Activated CD8-positive, alpha-beta memory T cell treated with anti-CD3 and anti-CD28 coated beads, Interleukin-2, amount 50 U/mL, for 4 hours (primary cell): Measurements from ENCODE around the gene SIM1.

Source experiments
- DNase-seq: peaks from one replicate; pipeline ENCODE4 v3.0.0-alpha.2; 2020

The SIM1 gene

DNA sequence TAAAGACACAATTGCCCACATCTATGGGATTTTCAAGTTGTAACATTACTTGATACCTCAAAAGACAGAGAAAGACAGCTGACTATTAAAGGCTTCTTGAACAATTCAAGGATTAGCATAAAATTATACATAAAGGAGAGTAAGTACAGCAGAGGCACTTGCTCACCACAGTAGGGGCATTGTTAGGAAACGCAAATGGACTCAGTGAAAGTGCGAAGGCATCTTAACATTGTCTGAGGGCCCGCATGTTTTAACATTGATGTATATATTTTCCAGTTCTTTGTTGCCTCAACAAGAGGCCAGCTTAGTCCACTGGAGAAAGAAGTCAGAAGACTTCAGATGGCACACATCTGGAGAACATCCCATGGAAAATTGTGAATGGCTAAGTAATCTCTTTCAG is 115.4 kb downstream of the SIM1 start:
- no peak for DNase-seq

DNA sequence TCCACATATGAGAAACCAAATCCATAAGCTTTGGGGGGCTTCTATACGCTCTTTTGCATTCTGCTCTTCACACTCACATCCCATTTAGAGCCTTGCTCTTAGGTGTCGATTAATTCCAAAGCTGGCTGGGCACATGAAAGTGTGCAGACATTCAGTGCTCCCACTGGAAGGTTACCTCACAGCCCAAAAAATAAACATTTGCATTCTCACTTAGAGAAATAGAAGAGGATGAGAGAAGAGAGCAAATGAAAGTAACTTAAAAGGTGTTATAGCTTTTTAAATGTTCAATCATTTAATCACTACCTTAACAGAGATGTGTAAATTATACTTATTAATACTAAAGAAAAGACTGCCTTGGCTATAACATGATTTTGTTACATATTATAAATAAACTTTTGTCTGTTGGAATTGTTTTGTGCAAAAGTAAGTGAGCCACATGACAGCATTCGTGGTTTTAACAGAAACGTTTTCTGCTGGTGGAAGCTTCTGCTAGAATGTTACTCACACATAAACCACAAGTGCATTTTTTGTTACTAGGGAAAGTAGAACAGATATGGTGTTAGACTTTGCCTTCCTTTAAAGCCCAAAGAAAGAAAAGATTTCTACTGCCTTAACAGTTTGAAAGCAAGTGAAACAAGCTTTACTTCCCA is 116.7 kb downstream of the SIM1 start:
- DNase-seq: no peak

DNA sequence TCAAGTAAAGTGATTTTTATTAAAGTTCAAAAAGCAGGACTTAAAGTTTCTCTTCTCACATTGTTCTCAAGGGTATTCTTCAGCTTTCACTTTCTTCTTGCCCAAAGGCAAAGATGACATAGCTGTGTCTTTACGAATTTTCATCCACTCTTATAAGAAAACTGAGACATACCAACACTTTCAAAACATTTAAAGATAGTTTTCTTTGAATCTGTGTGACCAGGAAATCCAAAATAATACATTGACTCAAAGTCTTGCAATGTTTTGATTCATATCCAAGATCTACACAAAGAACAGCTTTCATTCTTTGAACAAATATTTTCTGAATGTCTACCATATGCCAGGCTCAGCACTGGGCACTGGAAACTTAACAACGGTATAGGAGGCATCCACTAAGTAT is 117.9 kb downstream of the SIM1 start:
- DNase-seq: no peak

DNA sequence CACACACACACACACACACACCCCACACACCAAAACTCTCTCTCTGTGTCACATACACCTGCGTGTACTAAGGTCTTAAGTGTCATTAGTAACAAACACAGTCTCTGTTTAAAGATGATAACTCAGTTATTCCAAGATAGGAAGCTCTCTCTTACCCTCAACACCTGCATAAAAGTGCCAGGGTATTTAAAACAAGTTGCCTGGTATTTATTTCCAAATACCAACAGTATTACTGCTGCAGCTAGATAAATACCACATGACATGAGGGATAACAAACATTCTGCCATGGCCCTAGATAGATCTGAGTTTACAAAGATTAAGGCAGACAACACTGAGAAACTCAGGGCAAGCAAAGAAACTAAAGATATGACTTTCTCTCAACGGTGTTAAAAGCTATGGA is 118.5 kb downstream of the SIM1 start:
- DNase-seq: no peak

DNA sequence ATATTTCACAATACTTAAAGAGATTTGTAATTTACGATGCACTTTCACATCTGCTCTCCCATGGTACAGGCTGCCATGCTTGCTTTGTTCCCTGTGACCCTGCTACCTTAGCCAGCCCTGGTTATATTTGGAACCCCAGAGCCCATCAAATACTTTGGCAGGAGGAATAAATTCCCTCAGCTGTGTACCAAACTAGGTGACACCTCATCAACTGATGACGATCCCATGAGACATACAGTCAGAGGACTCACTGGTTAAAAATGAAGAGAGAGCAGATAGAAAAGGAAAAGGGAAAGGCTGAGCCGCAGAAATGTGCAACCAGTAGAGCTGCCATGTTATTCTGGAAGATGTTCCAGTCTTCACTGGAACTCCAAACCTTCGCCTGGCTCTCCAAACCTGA is 120.0 kb downstream of the SIM1 start:
- DNase-seq: no peak

DNA sequence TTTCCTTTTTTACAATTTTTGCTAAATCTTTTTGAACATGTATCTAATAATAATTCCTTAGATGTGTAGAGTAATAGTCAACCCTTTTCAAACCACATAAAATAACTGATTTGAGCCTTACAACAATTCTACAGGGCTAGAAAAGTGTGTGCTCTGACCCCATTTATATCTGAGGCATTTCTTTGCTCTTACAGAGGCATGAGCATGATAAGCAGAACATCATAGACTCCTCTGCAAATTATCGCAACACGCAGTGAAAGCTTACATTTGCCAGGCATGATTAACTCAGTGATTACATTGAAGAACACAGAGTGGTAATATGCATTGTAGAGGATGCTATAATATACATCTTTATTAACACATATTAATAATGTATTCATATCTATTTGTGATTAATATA is 120.4 kb downstream of the SIM1 start:
- no peak for DNase-seq

DNA sequence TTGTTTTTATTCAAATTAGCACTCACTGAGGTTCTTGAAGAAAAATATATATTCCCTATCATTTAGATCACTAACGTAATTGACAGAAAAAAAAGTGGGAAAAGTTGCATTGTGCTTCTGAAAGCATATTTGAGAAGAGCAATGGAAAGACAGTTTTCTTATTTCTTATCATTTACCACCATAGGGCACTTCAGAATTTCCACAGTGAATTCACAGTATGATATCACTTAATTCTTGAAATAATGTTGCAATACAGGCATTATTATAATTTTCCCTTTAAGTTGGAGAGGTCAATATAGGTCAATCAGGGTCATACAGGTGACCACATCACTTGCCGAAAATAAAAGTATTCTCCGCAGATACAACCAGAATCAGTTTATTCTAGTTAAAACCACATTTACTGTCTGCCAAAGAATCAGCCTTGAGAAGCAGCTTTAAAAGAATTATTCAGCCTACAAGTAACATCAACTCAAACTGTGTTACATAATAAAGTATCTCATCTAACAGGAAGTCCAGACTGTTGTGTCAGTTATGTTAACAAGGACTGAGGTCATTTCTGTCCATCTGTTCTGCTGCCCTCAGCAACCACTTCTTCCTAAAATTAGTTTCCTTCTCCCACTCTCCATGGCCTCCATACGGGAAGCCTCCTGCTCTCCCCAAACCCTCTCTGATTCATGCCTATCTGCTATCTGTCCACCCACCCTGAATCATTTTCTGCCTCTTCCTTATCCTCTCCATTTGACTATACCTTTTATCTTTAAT is 121.2 kb downstream of the SIM1 start:
- DNase-seq: no peak

DNA sequence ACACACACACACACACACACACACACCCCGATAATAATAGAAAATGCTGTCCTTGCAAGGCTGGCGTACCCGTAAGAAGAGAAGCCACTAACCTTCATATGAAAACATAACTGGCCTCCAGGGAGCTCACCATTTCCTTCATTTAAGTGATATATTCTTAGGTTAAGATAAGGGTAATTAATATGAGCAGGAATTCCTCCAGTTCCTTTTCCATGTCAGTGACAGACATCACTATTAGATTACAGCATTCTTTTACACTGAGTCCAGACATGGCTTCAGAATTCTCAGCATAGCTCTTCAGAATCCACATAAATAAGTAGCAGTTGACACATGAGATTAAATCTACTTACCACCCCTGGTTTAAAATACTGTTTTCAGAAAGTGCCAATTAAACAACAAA is 121.9 kb downstream of the SIM1 start:
- no peak for DNase-seq

DNA sequence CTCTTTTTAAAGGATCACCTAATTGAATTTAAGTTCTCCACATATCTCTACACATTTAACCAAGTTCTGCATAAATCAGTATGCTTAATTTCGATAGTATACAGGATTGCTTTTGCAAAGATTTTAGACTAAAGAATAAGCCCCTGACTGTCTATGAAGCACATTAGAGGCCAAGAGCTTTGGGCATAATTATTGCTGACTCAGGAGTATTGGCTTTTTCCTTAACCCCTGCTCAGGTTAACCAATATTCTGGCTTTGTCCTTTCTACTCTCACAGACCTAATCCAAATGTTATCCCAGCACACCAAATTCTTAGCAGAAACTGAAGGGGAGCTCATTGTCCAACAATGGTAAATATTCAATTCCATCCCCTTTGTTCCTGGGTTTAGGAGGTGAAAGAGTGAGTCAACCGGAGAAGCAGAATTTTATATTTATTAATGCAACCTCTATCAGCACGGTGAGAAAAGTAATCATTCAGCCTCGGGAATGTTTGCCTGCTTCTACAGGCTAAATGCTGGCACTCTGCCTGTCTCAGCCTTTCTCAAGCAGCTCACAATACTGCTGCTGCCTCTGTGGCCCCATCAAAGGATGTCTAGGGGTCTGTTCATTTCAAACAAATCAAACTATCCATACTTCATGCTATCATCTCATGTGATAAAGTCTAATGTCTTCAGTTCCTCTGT is 125.0 kb downstream of the SIM1 start:
- no peak for DNase-seq

DNA sequence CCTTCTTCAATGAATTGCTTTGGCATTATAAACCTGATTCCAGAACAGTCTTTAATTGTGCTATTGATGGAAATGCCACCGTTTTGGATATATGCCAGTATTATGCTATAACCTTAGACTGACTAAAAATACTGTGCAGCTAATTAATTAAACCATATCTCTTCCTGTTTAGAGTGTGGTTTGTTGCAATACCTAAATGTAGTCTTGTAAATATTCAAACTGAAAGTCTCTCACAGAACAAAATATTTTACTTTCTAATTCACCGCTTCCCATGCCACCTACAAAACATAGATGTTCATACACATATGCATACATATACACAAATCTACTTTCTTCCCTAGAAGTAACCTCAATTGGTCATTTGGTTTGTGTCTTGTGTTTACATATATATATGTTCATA is 126.6 kb downstream of the SIM1 start:
- DNase-seq: no peak

DNA sequence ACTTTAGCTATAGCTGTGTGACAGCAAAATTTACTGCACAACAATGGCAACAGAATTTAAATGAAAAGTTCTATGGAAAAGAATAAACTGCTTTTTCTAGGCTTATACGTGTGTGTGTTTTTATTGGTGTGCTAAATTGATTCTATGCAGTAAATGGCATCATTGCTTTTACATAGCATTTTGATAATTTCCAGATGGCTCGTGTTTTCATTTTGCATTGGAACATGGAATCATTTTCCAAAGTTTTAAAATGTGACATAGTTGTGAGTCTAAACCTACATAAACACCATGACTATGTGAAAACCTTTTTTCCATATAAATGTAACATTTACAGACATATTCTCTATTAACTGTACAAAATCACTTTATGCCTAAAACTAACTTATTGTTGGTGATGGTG is 127.8 kb downstream of the SIM1 start:
- DNase-seq: no peak

DNA sequence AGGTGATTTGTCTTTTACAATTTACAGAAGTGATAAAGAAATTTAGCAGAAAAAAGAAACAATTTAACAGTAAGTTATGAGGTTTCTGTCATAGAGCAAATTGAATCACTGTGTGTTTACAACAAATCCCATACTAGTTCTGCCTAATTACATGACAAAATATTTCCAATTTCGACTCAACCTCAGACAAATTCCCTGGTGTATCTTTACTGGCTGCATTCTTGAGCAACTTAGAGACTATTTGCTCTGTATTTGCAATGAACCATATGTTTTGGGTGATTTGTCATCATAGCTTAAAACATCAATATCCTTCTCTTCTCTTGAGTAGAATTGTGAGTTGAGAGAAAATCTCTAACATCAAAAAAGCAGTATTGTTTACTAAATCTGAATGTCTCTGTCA is 128.7 kb downstream of the SIM1 start:
- DNase-seq: no peak
